Breast epithelium (tissue), 4 donors: ENCODE measurements around the gene CST3. TPM values are rescaled to one million over a fixed set of nuclear protein-coding genes. Genes with fewer than 3 reads are reported as not detected.

Experiments
- DNase-seq, 2 donors: peaks; one replicate each; pipeline ENCODE4 v3.0.0-alpha.2; 2019; ENCODE audit warnings: low spot score in 2 of 2
- H3K27ac ChIP-seq, 2 donors: fragments of 200-600 bp; sonication (generic) in 1 of 2; one replicate each; pipeline ENCODE4 v1.5.1; 2016 to 2019; ENCODE audit warnings: mild to moderate bottlenecking in 1 of 2
- H3K27me3 ChIP-seq, 2 donors: fragments of 200-600 bp; sonication (generic) in 1 of 2; one replicate each; pipeline versions ENCODE4 v1.5.1 to v1.6.0; 2017 to 2019; ENCODE audit warnings: control low read depth in 1 of 2, mild to moderate bottlenecking in 1 of 2
- H3K36me3 ChIP-seq: fragments of 200-600 bp; one replicate; pipeline ENCODE4 v1.5.1; 2019
- H3K4me1 ChIP-seq, 2 donors: fragments of 200-600 bp; sonication (generic); one replicate each; pipeline ENCODE4 v1.5.1; 2016 to 2019; ENCODE audit warnings: control low read depth in 1 of 2
- H3K4me3 ChIP-seq, 3 donors: fragments of 200-600 bp; sonication (generic); 1 replicate in 2 of 3; 2 replicates in 1 of 3; pipeline ENCODE4 v1.5.1; 2016 to 2019; ENCODE audit warnings: mild to moderate bottlenecking in 3 of 3, moderate library complexity in 2 of 3
- H3K9me3 ChIP-seq, 2 donors: fragments of 200-600 bp; sonication (generic) in 1 of 2; one replicate each; pipeline ENCODE4 v1.5.1; 2016 to 2019; ENCODE audit warnings: control low read depth in 1 of 2
- CTCF ChIP-seq, 3 donors: fragments of 450-650 bp; IDR thresholded peaks; one replicate each; pipeline ENCODE4 v1.5.1; 2016 to 2017; ENCODE audit warnings: antibody characterized with exemption in 3 of 3, mild to moderate bottlenecking in 3 of 3, moderate library complexity in 3 of 3
- POLR2A ChIP-seq: fragments of 450-650 bp; IDR thresholded peaks from one replicate; pipeline ENCODE4 v1.6.1; 2016; ENCODE audit warnings: antibody characterized with exemption, mild to moderate bottlenecking, moderate library complexity
- POLR2AphosphoS5 ChIP-seq, 3 donors: sonication (generic); formaldehyde crosslinking; IDR thresholded peaks; one replicate each; pipeline ENCODE4 v1.6.1; 2017; ENCODE audit warnings: antibody characterized with exemption in 3 of 3
- intact Hi-C: fragments of 100-400 bp; cut with DNase I; formaldehyde crosslinking; loops from one replicate; pipeline ENCODE4 v1.15.1; 2023; ENCODE audit warnings: low total_unique reads
- total RNA-seq, 3 donors: library from RNA; depleted of rRNA; stranded (reverse); fragments of >200 nt; gene quantifications; one replicate each; pipeline ENCODE4 v1.1.0, GENCODE V29; 2016

Gene CST3
- total RNA-seq, 3 donors from 2014 or later: 498 to 1,982 (median 699) TPM

GRCh38 chr20:23643659-23644058, 5.9 kb upstream of the CST3 start:
- Histone ChIP-seq H3K36me3 (no peaks in the 10 kb centered on the region), H3K9me3 (no peaks in the 10 kb centered on the region), H3K4me1 (no peaks in the 10 kb centered on the region), H3K27ac (no peak overlapping the region), H3K4me3 (no peak overlapping the region), H3K27me3 (no peaks in the 10 kb centered on the region)
- no peak for TF ChIP-seq POLR2AphosphoS5 (IDR thresholded peaks at IDR 0.05)
- no peak for TF ChIP-seq CTCF (IDR thresholded peaks at IDR 0.05)
- no peak for TF ChIP-seq POLR2A
- intact Hi-C loops: loop anchor here (5.0 kb wide), 1 partner anchor 286 kb away; no protein-coding TSS in a partner anchor
- no peak for DNase-seq

- Histone ChIP-seq H3K9me3 (no peaks in the 10 kb centered on the region), H3K27me3 (no peaks in the 10 kb centered on the region), H3K36me3 (no peaks in the 10 kb centered on the region), H3K4me1 (no peaks in the 10 kb centered on the region), H3K4me3 (no peak overlapping the region), H3K27ac (no peak overlapping the region)
- DNase-seq: no peak
- intact Hi-C loops: loop anchor here (5.0 kb wide), 1 partner anchor 285 kb away; no protein-coding TSS in a partner anchor
- TF ChIP-seq POLR2A: no peak
- no peak for TF ChIP-seq POLR2AphosphoS5 (IDR thresholded peaks at IDR 0.05)
- no peak for TF ChIP-seq CTCF (IDR thresholded peaks at IDR 0.05)
Measured at GRCh38 chr20:23641936-23642751, 4.4 kb upstream of the CST3 start.

DNA sequence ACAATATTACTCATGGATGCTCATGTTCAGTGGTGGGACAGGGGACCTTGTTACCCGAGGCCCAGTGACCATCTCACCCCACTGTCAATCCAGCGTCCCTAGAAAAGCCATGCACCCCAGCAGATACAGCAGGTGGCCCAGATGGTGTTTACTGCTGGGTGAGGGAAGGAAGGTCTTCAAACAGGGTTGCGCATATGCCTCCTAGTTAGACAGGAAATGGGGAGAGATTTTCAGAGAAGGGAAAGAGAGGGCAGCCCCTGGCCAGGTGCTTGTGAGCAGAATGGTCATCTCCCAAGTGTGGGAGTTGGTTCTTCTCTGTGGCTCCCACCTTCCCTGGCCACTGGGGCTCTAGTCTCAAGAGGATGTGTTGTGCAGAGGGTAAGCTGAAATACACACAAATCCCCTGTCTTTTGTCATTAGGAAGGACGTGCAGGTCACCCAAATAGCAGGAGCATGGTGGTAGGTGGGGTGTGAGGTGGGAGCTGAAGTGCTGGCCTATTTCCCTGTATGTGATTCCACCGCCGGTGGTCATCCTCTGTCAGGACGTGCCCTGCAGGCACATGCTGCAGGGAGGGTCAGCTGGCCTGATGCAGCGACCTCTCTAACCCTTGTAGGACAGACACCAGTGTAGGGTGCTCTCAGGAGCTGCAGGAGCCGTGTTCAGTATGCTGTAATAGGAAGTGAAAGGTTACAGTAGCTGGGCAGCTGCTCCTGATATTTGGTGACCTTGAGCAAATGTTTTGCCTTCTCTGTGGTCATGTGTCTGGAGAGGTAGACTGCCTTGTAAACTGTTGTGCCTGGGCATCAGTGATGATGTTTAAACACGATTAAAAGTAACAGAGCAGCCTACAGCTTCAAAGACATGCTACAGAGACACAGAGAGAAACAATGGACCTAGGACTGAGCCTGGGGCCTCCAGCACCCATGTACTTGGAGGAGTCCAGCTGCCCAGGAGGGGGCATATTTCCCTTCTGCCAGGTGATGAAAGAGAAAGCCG, 3.2 kb upstream of the CST3 start:
- Histone ChIP-seq H3K36me3 (no peaks in the 10 kb centered on the region), H3K27me3 (no peaks in the 10 kb centered on the region), H3K27ac (no peak overlapping the region), H3K9me3 (no peaks in the 10 kb centered on the region), H3K4me1 (peaks cover 0 to 6% of the 10 kb centered on the region in 2 donors), H3K4me3 (no peak overlapping the region)
- no peak for DNase-seq
- intact Hi-C loops: loop anchor here (5.0 kb wide), 1 partner anchor 284 kb away; no protein-coding TSS in a partner anchor
- TF ChIP-seq POLR2A: no peak
- TF ChIP-seq CTCF (IDR thresholded peaks at IDR 0.05): no peak
- TF ChIP-seq POLR2AphosphoS5 (IDR thresholded peaks at IDR 0.05): no peak

GRCh38 chr20:23640018-23640601, 2.4 kb upstream of the CST3 start:
- no peaks in the 10 kb centered on the region for H3K36me3 ChIP-seq
- H3K4me3 ChIP-seq: no peak overlapping the region
- H3K27ac ChIP-seq: no peak overlapping the region
- no peaks in the 10 kb centered on the region for H3K9me3 ChIP-seq
- intact Hi-C loops: loop anchor here (5.0 kb wide), 1 partner anchor 283 kb away; no protein-coding TSS in a partner anchor
- peaks cover 2 to 6% of the 10 kb centered on the region in 2 donors for H3K4me1 ChIP-seq
- H3K27me3 ChIP-seq: no peaks in the 10 kb centered on the region
- DNase-seq: no peak
- TF ChIP-seq CTCF (IDR thresholded peaks at IDR 0.05) (no peak), POLR2AphosphoS5 (IDR thresholded peaks at IDR 0.05) (no peak), POLR2A (no peak)
